BJ (cell line): ENCODE data around the gene LRRC42. TPM values are rescaled to one million over a fixed set of nuclear protein-coding genes. Genes with fewer than 3 reads are reported as not detected.

Experiments
- CTCF ChIA-PET: fragments of 350-600 bp; formaldehyde crosslinking; extraction: SDS; loops from one replicate; lab custom pipeline; 2021; ENCODE audit warnings: antibody characterized with exemption, inconsistent platforms; lab: Yijun Ruan, JAX
- POLR2A ChIA-PET: fragments of 300-600 bp; sonication (Branson Sonifier 250); formaldehyde crosslinking; extraction: SDS; loops from one replicate; lab custom pipeline; 2021; ENCODE audit warnings: antibody characterized with exemption; lab: Charles Lee
- DNase-seq: peaks from one replicate; pipeline ENCODE4 v3.0.0-alpha.2; 2011; ENCODE audit warnings: low read depth
- H3K27me3 ChIP-seq: 2 replicates; pipeline ENCODE4 v1.6.0; 2011; ENCODE audit warnings: low read length; ENCODE audit not compliant: control insufficient read depth, insufficient read depth
- H3K36me3 ChIP-seq: 2 replicates; pipeline ENCODE4 v1.5.1; 2011; ENCODE audit warnings: low read length; ENCODE audit not compliant: control insufficient read depth, insufficient read depth
- H3K4me3 ChIP-seq: 2 replicates; pipeline ENCODE4 v1.5.1; 2011; ENCODE audit warnings: low read depth, mild to moderate bottlenecking, control low read depth, low read length
- CTCF ChIP-seq: IDR thresholded peaks from 2 replicates; pipeline ENCODE4 v1.5.1; 2011; ENCODE audit warnings: low read depth, mild to moderate bottlenecking, control low read depth, inconsistent platforms, low read length, moderate library complexity; ENCODE audit not compliant: insufficient read depth
- polyA plus RNA-seq: library from polyadenylated mRNA; depleted of rRNA; stranded (reverse); fragments of >200 nt; gene quantifications from 2 replicates; pipeline ENCODE4 v1.2.3, GENCODE V29; 2011

Gene LRRC42
- polyA plus RNA-seq, 1 experiment, result 52.9 TPM

GRCh38 chr1:53911442-53911841, 34.7 kb upstream of the LRRC42 start:
- Histone ChIP-seq H3K4me3 (no peak overlapping the region), H3K36me3 (peaks cover 2% of the 10 kb centered on the region), H3K27me3 (no peaks in the 10 kb centered on the region)
- ChIA-PET CTCF (interaction anchor here (1.9 kb wide), 1 partner anchor 9 kb away, joined by 5 read pairs; no protein-coding TSS in a partner anchor), POLR2A (no interaction called here)
- no peak for TF ChIP-seq CTCF
- no peak for DNase-seq

- TF ChIP-seq CTCF, result no peak
- Histone ChIP-seq H3K4me3 (no peak overlapping the region), H3K36me3 (peaks cover 2% of the 10 kb centered on the region), H3K27me3 (no peaks in the 10 kb centered on the region)
- ChIA-PET POLR2A (no interaction called here), CTCF (interaction anchor here (1.1 to 1.6 kb wide), 2 partner anchors 11 to 45 kb away, joined by 3 read pairs; no protein-coding TSS in a partner anchor)
- no peak for DNase-seq
Observed at GRCh38 chr1:53913352-53914033, 32.7 kb upstream of the LRRC42 start.

GRCh38 chr1:53918343-53918742, 27.8 kb upstream of the LRRC42 start:
- Histone ChIP-seq H3K27me3 (no peaks in the 10 kb centered on the region), H3K36me3 (peaks cover 4% of the 10 kb centered on the region), H3K4me3 (no peak overlapping the region)
- TF ChIP-seq CTCF, result no peak
- ChIA-PET POLR2A (no interaction called here), CTCF (no interaction called here)
- DNase-seq, result no peak

- Histone ChIP-seq H3K36me3 (peaks cover 4% of the 10 kb centered on the region), H3K4me3 (no peak overlapping the region), H3K27me3 (no peaks in the 10 kb centered on the region)
- POLR2A ChIA-PET, result interaction anchor here (0.7 kb wide), 1 partner anchor 916 kb away, joined by 5 read pairs; no protein-coding TSS in a partner anchor
- no peak for TF ChIP-seq CTCF
- DNase-seq, result no peak
- CTCF ChIA-PET, result interaction anchor here (0.8 to 1.4 kb wide), 4 partner anchors 9 to 22 kb away, joined by 3 to 5 read pairs (median 4); no protein-coding TSS in a partner anchor
Observed at GRCh38 chr1:53919675-53920066, 26.5 kb upstream of the LRRC42 start.

GRCh38 chr1:53927376-53927881, 18.7 kb upstream of the LRRC42 start:
- peaks cover 7% of the 10 kb centered on the region for H3K36me3 ChIP-seq
- CTCF ChIA-PET, result no interaction called here
- POLR2A ChIA-PET, result no interaction called here

More at GRCh38 chr1:53927376-53927881, 18.7 kb upstream of the LRRC42 start:
- no peak overlapping the region for H3K4me3 ChIP-seq
- TF ChIP-seq CTCF, result no peak
- H3K27me3 ChIP-seq, result no peaks in the 10 kb centered on the region
- no peak for DNase-seq
